ENCODE results near the gene ZNF536.

DNA sequence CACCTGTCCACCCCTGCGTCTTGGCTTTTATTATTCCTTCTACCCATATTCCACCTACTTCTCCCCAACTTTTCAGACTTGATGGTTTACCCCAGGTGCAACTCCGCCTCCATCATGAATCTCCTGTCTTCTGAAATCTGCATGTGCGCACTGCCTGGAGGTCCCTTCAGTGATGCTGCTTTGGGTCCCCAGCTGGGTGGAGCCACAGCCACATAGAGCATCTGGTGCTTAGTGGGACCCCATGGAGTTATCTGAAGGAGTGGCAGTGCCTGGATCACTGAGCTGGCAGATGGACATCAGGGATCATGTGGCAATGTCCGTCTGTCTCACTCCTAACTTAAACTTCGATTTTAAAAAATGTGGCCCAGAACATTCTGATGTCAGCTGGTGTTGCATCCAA is 13.5 kb downstream of the ZNF536 start:
- TF ChIP-seq, protein P1, sequence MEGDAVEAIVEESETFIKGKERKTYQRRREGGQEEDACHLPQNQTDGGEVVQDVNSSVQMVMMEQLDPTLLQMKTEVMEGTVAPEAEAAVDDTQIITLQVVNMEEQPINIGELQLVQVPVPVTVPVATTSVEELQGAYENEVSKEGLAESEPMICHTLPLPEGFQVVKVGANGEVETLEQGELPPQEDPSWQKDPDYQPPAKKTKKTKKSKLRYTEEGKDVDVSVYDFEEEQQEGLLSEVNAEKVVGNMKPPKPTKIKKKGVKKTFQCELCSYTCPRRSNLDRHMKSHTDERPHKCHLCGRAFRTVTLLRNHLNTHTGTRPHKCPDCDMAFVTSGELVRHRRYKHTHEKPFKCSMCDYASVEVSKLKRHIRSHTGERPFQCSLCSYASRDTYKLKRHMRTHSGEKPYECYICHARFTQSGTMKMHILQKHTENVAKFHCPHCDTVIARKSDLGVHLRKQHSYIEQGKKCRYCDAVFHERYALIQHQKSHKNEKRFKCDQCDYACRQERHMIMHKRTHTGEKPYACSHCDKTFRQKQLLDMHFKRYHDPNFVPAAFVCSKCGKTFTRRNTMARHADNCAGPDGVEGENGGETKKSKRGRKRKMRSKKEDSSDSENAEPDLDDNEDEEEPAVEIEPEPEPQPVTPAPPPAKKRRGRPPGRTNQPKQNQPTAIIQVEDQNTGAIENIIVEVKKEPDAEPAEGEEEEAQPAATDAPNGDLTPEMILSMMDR (IDR thresholded peaks at IDR 0.05): no peak
- TF ChIP-seq ZFX (IDR thresholded peaks at IDR 0.05; ENCODE audit: borderline replicate concordance): no peak
